Vagina (tissue), 2 donors: ENCODE measurements around the gene ATP5PO. TPM values are rescaled to one million over a fixed set of nuclear protein-coding genes. Genes with fewer than 3 reads are reported as not detected.

Source experiments
- DNase-seq, 2 donors: peaks; one replicate each; pipeline ENCODE4 v3.0.0-alpha.2; 2017; ENCODE audit errors: extremely low spot score in 2 of 2
- H3K27ac ChIP-seq: fragments of 200-600 bp; sonication (generic); one replicate; pipeline ENCODE4 v1.5.1; 2019
- H3K27me3 ChIP-seq: fragments of 200-600 bp; sonication (generic); one replicate; pipeline ENCODE4 v1.5.1; 2019
- H3K36me3 ChIP-seq, 2 donors: fragments of 200-600 bp; sonication (generic); one replicate each; pipeline ENCODE4 v1.5.1; 2017 to 2019
- H3K4me1 ChIP-seq: fragments of 200-600 bp; sonication (generic); one replicate; pipeline ENCODE4 v1.5.1; 2019
- H3K4me3 ChIP-seq, 2 donors: fragments of 200-600 bp; sonication (generic); 1 replicate in 1 of 2; 2 replicates in 1 of 2; pipeline ENCODE4 v1.5.1; 2016 to 2019
- H3K9me3 ChIP-seq: fragments of 200-600 bp; sonication (generic); one replicate; pipeline ENCODE4 v1.5.1; 2019
- POLR2A ChIP-seq, 2 donors: fragments of 450-650 bp; IDR thresholded peaks; one replicate each; pipeline ENCODE4 v1.6.1; 2017; ENCODE audit warnings: antibody characterized with exemption in 2 of 2, mild to moderate bottlenecking in 2 of 2, moderate library complexity in 2 of 2
- POLR2AphosphoS5 ChIP-seq, 2 donors: sonication (generic); formaldehyde crosslinking; IDR thresholded peaks; one replicate each; pipeline ENCODE4 v1.9.0; 2017; ENCODE audit warnings: antibody characterized with exemption in 2 of 2, mild to moderate bottlenecking in 2 of 2, low read depth in 1 of 2; ENCODE audit not compliant: insufficient read depth in 1 of 2
- intact Hi-C: fragments of 100-400 bp; cut with DNase I; formaldehyde crosslinking; loops from one replicate; pipeline ENCODE4 v1.15.1; 2023
- total RNA-seq: library from RNA; depleted of rRNA; stranded (reverse); fragments of >200 nt; gene quantifications from one replicate; pipeline ENCODE4 v1.2.3, GENCODE V29; 2016
- TF ChIP-seq, protein P1 (sequence below), 3 experiments: fragments of 450-650 bp in 2 of 3; fragments of 200-600 bp in 1 of 3; sonication (generic) in 1 of 3; IDR thresholded peaks; one replicate each; pipeline ENCODE4 v1.5.1; 2017 to 2019; ENCODE audit warnings: antibody characterized with exemption in 3 of 3, mild to moderate bottlenecking in 2 of 3, moderate library complexity in 2 of 3

The ATP5PO gene, protein sequence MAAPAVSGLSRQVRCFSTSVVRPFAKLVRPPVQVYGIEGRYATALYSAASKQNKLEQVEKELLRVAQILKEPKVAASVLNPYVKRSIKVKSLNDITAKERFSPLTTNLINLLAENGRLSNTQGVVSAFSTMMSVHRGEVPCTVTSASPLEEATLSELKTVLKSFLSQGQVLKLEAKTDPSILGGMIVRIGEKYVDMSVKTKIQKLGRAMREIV
- 133 TPM for total RNA-seq

DNA sequence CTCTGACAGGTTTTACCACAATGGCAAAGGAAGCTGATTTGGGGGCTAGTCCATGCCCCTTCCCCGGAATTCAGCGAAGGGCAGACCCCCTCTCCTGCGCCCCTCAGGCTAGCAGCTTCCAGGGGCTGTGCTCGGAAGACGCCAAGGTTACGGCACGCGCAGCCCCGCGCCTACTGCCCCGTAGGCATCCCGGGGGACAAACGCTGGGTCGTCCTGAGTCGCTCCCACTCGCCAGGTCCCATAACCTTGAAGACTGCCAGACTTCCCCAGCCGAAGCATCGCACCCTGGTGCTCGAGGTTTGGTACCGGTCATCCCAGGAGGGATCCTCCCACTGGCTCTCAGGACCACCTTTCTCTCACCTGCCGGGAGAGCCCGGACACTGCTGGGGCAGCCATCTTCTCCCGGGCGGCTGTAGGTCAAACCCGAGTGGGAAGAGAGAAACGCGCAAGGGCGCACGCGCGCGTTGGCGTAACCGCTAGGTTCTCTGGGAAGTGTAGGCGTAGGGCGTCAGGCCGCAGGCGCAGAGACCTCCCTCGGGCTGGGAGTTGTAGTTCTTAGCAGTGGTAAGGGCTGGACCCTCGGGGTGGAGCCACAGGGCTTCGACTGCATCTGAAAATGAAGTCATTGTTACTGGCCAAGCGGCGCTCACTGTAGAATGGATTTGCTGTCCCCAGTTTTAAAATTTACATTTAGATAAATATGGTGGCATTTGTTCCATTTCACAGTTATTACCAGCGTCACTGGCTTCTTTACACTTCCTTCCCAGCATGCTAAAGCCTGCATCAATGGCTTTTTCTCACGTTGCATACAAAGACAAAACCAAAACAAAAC is at the start of gene ATP5PO:
Gene ATP5PO (minus strand): TSS at position 437 of the 832 bp plus-strand sequence. CDS start 41 bp downstream, at position 396.
- DNase-seq, result peak in 1 of 2 donors; percentile 97
- Histone ChIP-seq H3K4me1 (peaks cover 24% of the 10 kb centered on the region), H3K27ac (peak within 1 kb of the TSS; percentile 92), H3K36me3 (peaks cover 0 to 13% of the 10 kb centered on the region in 2 donors), H3K9me3 (no peaks in the 10 kb centered on the region), H3K27me3 (no peaks in the 10 kb centered on the region), H3K4me3 (peak within 1 kb of the TSS; percentile 94 to 100)
- TF ChIP-seq POLR2AphosphoS5 (IDR thresholded peaks at IDR 0.05; ENCODE audit: insufficient read depth in 1 of 2, low read depth in 1 of 2) (peak; percentile 93 to 99), POLR2A (IDR thresholded peaks at IDR 0.05) (peak in 1 of 2 donors; percentile 69)
- TF ChIP-seq, protein P1, sequence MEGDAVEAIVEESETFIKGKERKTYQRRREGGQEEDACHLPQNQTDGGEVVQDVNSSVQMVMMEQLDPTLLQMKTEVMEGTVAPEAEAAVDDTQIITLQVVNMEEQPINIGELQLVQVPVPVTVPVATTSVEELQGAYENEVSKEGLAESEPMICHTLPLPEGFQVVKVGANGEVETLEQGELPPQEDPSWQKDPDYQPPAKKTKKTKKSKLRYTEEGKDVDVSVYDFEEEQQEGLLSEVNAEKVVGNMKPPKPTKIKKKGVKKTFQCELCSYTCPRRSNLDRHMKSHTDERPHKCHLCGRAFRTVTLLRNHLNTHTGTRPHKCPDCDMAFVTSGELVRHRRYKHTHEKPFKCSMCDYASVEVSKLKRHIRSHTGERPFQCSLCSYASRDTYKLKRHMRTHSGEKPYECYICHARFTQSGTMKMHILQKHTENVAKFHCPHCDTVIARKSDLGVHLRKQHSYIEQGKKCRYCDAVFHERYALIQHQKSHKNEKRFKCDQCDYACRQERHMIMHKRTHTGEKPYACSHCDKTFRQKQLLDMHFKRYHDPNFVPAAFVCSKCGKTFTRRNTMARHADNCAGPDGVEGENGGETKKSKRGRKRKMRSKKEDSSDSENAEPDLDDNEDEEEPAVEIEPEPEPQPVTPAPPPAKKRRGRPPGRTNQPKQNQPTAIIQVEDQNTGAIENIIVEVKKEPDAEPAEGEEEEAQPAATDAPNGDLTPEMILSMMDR (IDR thresholded peaks at IDR 0.05), result no peak
- intact Hi-C loops, result loop anchor here (5.0 kb wide), 1 partner anchor 702 kb away; the partner anchor contains the start of gene RCAN1

DNA sequence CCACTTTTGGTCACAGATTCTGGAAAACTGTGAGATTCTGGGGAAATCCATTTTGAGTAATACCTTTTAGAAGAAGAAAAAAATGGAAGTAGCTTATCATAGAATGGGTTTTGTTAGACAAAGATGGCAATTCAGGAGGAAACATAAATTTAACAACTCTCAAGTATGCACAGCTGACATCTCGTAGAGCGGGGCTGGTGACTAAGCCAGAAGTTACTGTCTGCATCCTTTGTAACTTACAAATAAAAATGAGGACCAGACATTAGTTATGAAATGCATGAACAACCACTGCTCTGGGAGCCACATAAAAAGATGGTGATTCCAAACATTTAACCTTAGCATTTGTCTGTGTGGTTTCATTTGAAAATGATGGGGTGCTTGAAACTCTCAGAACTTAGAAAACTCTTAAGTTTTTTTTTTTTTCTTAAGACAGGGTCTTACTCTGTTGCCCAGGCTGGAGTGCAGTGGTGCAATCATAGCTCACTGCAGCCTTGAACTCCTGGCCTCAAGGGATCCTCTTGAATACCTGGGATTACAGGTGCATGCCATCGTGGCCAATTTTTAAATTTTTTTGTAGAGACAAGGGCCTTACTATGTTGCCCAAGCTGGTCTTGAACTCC is 49.2 kb upstream of the ATP5PO start:
- no peaks in the 10 kb centered on the region for H3K9me3 ChIP-seq
- TF ChIP-seq POLR2AphosphoS5 (IDR thresholded peaks at IDR 0.05; ENCODE audit: insufficient read depth in 1 of 2, low read depth in 1 of 2), result no peak
- no peak for TF ChIP-seq POLR2A (IDR thresholded peaks at IDR 0.05)
- TF ChIP-seq, protein P1 (IDR thresholded peaks at IDR 0.05), result no peak
- H3K27me3 ChIP-seq, result no peaks in the 10 kb centered on the region
- H3K36me3 ChIP-seq, result no peaks in the 10 kb centered on the region
- peaks cover 18% of the 10 kb centered on the region for H3K4me1 ChIP-seq
- DNase-seq, result peak; percentile 9 to 20
- intact Hi-C loops, result no loop called here
- H3K4me3 ChIP-seq, result no peak overlapping the region
- no peak overlapping the region for H3K27ac ChIP-seq

DNA sequence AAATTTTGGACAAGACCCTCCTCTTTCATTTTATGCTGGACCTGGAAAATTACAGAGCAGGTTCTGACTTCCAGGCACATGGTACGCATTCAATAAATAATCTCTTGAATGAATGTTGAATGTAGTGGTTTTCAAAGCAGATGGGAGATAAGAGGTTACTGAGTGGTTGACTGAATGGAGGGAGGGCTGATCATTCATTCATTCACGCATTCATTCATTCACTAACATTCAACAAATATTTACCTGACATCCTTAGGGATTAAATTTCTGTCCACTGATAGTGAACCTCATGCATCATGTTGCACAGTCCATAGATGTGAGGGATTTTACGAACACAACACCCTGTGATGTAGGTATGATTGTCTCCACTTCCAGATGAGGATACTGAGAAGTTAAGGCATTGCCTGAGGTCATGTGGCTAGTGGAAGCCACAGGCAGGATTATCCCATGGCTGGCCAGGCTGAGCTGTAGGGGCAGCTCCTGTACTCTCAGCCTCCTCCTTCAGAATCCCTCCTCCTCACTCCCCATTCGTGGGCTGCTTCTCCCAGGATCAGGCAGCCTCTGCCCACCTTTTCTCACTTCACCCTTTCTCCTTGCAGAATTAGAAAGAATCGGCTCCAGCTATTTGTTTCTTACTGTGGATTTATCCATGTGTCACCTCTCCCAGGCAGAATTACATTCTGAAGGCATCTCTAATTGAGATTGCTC is 48.4 kb upstream of the ATP5PO start:
- no peaks in the 10 kb centered on the region for H3K27me3 ChIP-seq
- TF ChIP-seq POLR2AphosphoS5 (IDR thresholded peaks at IDR 0.05; ENCODE audit: insufficient read depth in 1 of 2, low read depth in 1 of 2), result no peak
- TF ChIP-seq, protein P1 (IDR thresholded peaks at IDR 0.05), result no peak
- no peaks in the 10 kb centered on the region for H3K36me3 ChIP-seq
- intact Hi-C loops, result no loop called here
- no peak overlapping the region for H3K4me3 ChIP-seq
- no peak overlapping the region for H3K27ac ChIP-seq
- H3K4me1 ChIP-seq, result peaks cover 10% of the 10 kb centered on the region
- H3K9me3 ChIP-seq, result no peaks in the 10 kb centered on the region
- DNase-seq, result peak; percentile 56 to 77

DNA sequence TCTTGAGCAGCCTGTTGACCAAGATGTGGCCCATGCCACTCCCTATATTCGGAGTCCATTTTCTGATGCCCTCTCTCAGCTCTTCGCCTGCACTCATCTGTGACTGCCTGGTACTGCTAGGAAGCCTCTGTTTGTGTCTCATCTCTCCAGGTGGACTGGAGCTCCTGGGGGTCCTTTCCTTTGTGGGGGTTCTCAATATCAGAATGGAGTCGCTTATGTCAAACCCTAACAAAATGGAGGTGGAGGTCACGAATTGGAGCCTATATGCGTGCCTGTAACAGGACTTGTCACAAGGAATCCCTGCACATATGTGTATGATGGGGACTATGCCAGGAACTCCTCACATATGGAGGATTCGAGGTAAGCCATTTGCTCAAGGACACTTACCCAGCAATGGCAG is 46.7 kb upstream of the ATP5PO start:
- Histone ChIP-seq H3K27ac (no peak overlapping the region), H3K9me3 (no peaks in the 10 kb centered on the region), H3K4me1 (no peaks in the 10 kb centered on the region), H3K27me3 (no peaks in the 10 kb centered on the region), H3K4me3 (no peak overlapping the region), H3K36me3 (no peaks in the 10 kb centered on the region)
- intact Hi-C loops, result no loop called here
- peak; percentile 49 to 61 for DNase-seq
- no peak for TF ChIP-seq POLR2AphosphoS5 (IDR thresholded peaks at IDR 0.05; ENCODE audit: insufficient read depth in 1 of 2, low read depth in 1 of 2)
- TF ChIP-seq POLR2A (IDR thresholded peaks at IDR 0.05), result no peak
- TF ChIP-seq, protein P1 (IDR thresholded peaks at IDR 0.05), result no peak
